Ammon's horn (tissue), 1 donor: ENCODE results near the gene RSAD2.
"Not testable (repeated sequence)": the region's sequence is repeated elsewhere in the genome, so short reads cannot be mapped to it uniquely, and the experiment has no call there.

ENCODE experiments used
- DNase-seq: peaks from one replicate; pipeline ENCODE4 v3.0.0-alpha.2; 2016; ENCODE audit warnings: low spot score

RSAD2 gene, protein sequence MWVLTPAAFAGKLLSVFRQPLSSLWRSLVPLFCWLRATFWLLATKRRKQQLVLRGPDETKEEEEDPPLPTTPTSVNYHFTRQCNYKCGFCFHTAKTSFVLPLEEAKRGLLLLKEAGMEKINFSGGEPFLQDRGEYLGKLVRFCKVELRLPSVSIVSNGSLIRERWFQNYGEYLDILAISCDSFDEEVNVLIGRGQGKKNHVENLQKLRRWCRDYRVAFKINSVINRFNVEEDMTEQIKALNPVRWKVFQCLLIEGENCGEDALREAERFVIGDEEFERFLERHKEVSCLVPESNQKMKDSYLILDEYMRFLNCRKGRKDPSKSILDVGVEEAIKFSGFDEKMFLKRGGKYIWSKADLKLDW

DNA sequence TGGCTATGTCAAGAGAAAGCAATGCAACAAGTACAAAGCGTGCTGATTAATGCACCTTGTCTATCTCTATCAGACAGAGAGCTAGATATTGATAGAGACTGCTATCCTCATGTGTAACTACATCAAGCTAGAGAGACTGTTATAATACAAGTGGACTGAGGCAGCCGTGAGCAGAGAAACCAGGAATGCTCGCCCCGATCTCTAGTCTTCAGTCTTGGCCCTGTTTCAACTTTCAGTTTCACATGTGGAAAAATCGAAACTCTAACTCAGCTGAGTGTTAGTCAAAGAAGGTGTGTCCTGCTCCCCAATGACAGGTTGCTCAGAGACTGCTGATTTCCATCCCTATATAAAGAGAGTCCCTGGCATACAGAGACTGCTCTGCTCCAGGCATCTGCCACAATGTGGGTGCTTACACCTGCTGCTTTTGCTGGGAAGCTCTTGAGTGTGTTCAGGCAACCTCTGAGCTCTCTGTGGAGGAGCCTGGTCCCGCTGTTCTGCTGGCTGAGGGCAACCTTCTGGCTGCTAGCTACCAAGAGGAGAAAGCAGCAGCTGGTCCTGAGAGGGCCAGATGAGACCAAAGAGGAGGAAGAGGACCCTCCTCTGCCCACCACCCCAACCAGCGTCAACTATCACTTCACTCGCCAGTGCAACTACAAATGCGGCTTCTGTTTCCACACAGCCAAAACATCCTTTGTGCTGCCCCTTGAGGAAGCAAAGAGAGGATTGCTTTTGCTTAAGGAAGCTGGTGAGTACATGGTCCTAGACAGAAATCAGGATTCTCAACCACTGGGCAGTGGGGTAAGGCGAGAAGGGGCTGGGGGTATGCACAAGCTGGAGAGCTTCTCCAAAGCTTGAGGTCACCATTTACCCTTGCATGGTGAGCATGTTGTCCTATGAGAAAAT is at the start of gene RSAD2:
RSAD2 (plus strand) TSS at position 376 of the 903 bp plus-strand sequence; CDS start at position 400, 24 bp downstream.
- DNase-seq = peak; percentile 46

DNA sequence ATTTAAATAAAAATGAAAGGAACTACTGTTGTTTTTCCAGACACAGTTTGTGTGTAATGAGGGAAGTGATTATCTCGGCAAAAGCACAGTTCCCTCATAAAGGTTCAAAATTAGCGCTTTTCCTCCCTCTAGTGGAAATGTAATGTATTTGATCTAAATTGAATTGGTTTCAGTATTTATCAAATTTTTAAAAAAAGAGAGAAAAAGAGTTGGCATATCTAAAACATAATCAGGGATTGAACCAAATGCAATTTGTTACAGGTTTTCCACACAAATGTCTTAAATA is 49.3 kb upstream of the RSAD2 start:
- peak; percentile 71 for DNase-seq

DNA sequence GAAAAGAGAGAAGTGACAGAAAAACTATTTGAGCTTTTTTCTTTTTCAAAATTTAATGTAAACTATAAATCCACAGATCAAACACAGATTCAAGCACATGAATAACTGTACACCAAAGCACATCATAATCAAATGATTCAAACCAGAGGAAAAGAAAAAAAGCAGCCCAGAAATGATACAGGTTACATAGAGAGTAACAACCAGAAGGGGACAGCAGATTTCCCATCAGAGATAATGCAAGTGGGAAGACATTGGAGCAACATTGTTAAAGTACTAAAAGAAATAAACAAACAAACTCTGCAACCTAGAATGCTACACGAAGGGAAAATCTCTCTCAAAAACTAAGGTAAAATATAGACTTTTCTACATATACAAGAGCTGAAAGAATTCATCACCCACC is 46.3 kb upstream of the RSAD2 start:
- no peak for DNase-seq

DNA sequence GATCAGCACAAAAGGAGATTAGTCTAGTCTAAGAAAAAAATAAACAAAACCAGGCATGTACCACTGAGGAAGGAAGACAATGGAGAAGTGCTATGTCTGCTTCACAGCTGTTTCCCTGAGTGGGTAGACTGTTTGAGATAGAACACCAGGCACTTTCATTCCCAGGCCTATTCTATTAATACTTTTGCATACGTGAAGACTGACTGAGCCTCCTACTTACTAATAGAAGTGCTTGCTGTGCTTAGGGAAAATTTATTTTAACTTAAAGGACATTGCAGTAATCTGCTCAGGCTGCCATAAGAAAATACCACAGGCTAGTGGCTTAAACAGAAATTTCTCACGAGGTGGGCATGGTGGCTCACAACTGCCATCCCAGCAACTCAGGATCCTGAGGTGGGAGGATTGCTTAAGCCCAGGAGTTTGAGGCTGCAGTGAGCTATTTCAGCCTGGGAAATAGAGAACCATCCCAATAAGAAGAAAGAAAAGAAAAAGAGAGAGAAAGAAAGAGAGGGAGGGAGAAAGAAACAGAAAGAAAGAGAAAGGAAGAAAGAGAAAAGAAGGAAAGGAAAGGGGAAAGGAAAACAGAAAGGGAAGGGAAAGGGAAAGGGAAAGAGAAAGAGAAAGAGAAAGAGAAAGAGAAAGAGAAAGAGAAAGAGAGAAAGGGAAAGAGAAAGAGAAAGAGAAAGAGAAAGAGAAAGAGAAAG is 44.8 kb upstream of the RSAD2 start:
- DNase-seq = no peak

DNA sequence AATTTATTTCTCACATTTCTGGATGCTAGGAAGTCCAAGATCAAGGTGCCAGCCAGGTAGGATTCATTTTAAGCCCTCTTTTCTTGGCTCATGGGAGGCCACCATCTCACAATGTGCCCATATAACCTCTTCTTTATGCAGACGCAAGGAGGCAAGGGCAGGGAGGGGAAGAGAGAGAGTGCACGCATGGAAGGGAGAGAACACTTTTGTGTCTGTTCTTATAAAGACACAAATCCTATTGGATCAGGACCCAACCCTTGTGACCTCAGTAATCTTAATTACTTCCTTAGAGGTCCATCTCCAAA is 44.3 kb upstream of the RSAD2 start:
- no peak for DNase-seq

DNA sequence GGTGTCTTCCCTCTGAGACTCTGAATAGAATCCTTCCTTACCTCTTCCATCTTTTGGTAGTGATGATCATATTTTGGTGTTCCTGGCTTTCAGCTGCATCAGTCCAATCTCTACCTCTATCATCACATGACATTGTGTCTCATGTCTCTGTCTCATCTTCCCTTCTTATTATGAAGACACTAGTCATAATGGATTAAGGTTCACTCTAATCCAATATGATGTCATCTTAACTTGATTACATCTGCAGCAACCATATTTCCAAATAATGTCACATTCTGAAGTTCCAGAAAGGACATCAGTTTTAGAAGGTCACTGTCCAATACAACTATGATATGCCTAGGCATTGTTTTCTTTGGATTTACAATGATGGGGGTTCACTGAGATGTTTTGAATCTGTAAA is 43.4 kb upstream of the RSAD2 start:
- no peak for DNase-seq

DNA sequence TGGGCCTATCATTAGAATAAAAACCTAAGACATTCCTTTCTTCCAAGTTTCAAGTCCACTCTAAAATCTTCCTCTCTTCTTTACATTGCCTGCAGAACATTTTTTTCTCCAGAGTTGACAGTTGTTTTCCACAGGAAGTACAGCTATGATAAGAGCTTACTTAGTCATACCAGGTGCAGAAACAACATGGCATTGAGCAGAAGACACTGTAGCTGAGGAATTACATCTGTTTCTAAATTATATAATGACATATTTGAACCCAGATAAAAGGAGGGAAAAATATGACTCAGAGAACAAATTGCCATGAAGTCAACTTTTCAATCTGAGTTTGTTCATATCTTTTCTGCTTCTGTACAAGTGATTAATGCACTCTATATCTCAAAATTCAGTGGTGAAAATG is 42.1 kb upstream of the RSAD2 start:
- DNase-seq = no peak

DNA sequence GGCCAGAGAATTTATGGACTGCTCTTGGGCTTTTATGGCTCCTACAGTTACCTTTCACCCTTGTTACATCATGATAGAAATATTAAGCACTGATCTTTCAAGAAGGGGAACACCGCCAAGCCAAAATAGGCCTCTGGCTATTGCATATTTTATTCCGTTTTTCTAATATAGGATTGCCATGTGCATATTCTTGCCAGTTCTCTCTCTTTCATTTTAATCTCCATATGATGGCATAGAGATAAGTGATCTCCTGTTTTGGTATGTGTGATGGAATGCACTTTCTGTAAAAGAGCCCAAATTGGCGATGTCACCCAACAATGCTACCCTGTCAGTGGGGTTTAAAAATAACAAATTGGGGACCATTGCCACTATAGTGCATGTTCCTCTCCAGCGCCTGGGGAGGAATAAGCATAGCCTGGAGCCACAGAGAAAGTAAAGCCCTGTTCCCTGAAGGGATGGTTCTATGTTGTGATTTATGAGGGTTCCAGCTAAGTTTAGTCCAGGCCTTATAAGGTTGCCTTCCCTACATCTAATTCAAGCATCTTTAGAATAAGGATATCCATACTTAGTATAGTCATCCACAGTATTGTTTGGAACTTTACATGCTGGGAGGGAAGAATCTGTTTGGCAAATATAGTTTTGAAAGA is 38.8 kb upstream of the RSAD2 start:
- DNase-seq = no peak

DNA sequence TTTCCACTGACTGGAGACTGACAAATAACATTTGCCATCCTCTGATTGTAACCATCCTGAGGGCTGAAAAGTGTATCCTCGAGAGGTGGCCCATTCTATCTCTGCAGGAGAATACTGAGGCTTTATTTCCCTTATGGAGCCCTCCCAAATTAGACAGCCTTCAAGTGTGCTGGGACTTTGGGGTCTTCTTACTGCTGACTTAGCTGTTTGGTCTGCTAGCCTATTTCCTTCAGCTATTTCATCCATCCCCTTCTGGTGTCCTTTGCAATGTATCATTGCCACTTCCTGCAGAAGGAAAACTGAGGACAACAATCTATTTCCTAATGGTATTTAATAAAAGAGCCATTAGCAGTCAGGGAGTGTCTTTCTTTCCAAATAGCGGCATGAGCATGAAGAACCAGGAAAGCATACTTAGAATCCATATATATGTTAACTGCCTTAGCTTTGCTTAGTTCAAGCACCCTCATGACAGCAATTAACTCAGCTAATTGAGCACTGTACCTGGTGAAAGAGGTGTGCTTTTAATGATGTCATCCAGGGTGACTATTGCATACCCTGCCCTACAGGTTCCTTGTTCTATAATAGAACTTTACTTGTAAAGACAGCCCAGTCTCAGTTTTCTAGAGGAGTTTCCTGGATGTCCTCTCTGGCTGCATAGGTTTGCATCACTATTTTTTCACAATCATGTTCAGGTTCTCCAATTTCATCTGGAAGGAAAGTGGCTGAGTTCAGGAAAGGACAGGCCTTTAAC is 35.9 kb upstream of the RSAD2 start:
- DNase-seq = no peak

DNA sequence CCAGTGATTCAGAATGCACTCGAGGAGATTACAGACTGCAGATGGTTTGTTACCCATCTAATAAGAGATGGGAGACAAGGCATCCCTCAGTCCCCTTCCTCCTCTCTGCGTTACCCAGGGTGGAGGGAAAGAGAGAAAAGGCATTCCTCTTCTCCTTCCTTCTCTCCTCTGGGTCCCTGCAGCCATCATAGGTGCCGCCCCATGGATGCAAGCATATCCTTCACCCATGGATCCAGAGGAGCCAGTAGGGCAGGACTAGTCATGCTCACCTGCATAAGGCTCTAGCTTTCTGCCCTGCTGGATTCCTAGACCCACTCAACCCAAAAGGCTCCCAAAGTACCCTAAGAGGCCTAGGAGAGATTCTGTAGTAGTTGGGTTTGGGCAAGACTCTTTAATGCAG is 32.3 kb upstream of the RSAD2 start:
- no peak for DNase-seq

DNA sequence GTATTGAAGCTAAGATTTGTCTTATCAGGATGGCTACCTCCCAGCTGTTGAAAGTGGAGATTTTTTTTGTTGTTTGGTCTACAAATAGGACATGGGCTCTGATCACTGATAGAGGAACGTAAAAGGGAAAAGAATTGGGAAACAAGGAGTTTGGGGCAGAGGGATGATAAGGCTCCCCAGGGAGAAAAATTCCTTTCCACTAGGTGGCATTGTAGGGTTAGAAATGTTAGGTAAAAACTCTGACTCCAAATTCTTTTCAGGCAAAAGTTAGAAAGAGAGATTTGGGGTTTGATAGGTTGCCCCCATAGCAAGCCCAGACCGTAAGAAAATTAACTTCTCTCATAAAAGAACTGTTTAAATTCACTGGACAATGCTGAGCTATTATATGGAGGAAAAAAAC is 31.7 kb upstream of the RSAD2 start:
- no peak for DNase-seq

DNA sequence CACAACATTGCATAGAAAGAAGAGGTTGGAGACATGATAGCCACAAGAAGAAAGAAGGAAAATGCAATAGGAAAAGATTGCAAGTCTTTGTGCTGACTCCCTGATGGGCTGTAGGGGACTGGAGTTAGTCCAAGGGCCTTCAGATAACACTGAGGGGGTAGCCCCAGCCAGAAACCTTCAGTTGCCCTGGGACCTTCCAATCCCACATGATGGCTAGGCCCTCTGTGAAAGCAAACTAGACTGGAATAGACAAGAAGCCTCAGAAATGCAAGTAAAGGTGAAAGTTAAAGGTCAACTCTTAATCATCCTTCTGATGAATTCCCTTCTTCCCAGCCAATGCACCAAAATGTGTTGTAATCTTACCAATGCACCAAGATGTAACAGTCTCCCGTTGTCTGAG is 31.0 kb upstream of the RSAD2 start:
- DNase-seq = no peak

DNA sequence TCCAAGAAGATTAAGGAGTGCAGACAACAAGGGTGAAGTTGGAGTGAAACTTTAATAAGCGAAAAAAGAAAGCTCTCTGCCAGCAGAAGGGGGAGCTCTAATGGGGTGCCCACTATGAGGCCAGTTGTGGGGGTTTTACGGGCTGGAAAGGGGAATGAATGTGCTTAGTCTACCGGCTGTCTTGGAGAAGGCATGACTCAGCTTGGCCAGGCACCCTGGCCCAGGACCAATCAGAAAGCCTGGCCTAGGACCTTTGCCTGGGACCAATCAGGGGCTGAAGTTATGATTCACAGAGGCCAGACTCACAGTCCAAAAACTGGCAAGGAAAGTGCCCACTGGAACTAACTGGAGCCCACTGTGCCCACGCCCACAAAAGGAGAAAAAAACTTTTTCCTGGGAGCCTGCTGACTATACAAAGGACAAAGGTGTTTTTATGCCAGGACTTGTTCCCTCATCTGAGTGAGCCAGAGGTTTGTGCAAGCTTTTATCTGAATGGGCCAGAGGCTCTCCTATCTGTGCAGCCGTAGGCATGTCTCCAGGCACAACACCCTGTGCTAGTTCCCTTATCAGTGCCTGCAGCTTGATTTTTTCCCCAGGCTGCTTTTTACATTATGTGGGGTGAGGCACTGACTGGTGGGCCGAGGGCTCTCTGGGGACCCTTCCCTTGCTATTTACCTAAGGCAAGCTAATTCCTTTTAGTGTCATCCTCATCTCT is 30.5 kb upstream of the RSAD2 start:
- no peak for DNase-seq

DNA sequence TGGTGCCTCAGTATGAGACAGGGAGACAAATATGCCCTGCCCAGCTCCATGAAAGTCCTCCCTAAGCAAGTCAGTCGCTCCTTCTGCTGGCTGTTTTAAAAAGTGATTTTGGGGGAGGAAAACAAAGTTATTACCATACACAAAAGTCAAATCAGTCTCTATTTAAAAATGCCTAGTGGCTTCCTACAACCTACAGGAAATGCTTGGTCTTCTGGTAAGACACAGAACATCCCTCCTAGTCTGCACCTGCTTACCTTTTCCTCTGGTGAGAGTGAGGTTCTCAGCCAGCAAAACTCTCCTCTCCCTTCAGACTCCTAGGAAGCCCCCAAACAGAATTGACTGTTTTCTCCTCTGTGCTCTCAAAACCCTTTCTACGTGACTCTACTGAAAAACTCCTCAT is 25.4 kb upstream of the RSAD2 start:
- DNase-seq = no peak

DNA sequence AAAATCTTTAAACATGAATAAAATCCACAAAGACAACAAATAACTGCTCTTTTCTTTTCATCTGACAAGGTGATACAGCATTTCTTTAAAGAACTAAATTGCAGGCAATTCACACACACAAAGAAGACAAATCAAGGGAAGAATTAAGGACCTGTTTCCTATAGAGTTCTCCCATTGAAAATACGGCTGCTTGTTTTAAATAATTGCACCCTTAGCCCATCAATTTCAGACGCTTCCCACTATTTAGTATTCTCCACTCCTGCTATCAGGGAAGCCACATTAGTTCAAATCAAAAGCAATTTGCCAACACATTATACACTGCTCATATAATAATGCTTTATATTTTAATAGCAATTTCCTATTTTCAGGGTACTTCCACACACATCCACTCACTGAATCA is 23.2 kb upstream of the RSAD2 start:
- DNase-seq = no peak

DNA sequence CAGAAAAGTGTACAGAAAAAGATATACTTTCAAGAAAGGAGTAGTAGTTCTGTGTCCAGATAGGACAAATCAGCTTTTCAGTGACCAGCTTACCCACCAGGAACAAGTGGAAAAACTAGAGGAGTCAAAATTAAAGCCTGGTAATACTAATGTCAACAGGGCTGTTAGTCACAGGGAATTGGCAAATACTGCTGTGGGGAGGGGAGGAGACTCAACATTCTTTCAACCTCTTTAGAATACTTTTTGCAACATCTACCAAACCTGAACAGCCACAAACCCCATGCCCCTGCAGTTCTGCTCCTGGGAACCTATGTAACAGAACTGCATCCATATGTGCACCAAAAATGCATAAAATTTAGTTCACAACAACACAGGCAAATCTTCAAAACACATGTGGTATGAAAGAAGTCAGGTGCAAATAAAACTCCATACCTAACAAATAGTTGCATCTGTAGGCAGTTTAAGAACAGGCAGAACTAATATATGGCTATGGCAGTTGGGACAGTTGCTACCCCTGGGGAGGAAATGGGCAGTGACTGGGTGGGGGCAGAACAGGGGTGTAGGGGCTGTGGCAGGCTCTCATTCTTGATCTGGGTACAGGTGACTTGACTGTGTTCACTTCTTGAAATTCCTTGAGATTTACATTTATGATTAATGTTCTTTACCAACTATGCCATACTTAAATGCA is 21.6 kb upstream of the RSAD2 start:
- DNase-seq = no peak

DNA sequence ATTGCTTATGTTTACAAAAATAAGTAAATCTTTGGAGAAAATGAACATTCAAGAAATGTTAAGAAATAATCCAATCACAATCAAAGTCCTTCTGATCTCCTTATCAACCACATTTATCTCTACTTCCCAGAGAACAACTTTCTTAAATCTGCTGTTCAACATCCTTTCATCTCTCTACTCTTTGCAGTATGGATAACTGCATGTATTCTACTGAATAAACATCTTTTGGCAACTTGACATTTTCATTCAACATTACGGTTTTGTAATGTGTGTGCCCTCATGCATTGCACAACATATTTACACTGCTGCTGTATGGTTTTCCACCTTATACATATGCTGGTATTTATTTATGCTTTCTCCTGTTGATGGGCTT is 21.0 kb upstream of the RSAD2 start:
- no peak for DNase-seq

DNA sequence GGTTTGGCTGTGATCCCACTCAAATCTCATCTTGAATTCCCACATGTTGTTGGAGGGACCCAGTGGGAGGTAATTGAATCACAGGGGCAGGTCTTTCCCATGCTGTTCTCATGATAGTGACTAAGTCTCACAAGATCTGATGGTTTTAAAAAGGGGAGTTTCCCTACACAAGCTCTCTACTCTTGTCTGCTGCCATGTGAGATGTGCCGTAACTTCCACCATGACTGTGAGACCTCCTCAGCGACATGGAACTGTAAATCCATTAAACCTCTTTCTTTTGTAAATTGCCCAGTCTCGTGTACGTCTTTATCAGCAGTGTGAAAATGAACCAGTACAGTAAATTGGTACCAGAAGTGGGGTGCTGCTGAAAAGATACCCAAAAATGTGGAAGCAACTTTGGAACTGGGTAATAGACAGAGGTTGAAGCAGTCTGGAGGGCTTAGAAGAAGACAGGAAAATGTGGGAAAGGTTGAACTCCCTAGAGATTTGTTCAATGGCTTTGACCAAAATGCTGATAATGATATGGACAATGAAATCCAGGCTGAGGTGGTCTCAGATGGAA is 19.0 kb upstream of the RSAD2 start:
- not testable (repeated sequence) for DNase-seq

DNA sequence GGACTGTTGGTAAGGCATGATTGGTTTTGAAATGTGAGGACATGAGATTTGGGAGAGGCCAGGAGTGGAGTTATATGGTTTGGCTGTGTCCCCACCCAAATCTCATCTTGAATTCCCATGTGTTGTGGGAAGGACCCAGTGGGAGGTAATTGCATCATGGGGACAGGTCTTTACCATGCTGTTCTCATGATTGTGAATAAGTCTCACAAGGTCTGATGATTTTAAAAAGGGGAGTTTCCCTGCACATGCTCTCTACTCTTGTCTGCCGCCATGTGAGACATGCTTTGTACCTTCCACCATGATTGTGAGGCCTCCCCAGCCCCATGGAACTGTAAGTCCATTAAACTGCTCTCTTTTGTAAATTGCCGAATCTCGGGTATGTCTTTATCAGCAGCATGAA is 17.3 kb upstream of the RSAD2 start:
- no peak for DNase-seq

DNA sequence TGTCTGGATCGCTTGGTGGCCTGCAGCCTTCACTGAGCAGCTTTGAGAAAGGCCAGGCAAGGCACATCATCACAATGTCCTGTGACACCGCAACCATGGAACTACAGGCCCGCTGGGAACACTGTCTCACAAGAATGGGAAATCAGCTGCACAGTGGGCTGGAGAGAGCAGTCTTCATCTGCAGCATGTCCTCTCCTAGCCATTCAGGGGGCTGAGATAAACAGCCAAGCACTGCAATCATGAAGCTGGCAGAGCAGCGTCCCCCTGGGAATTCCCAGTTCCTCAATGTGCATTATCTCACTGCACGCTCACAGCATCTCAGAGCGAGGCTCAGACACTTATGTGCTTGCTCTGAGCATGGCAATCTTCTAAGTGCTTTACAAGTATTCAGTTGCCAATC is 13.8 kb upstream of the RSAD2 start:
- peak; percentile 8 for DNase-seq
